GM23248 (cell line): Measurements from ENCODE around the gene PTPN1. TPM values are rescaled to one million over a fixed set of nuclear protein-coding genes. Genes with fewer than 3 reads are reported as not detected.

Experiments used
- DNase-seq: peaks from one replicate; pipeline ENCODE4 v3.0.0-alpha.2; 2015
- H2AFZ ChIP-seq: fragments of 200-600 bp; sonication (generic); 2 replicates; pipeline ENCODE4 v1.6.1; 2016; ENCODE audit warnings: antibody characterized with exemption
- H3F3A ChIP-seq: fragments of 200-600 bp; sonication (generic); 2 replicates; pipeline ENCODE4 v1.6.1; 2016; ENCODE audit warnings: mild to moderate bottlenecking, antibody characterized with exemption, mixed run types; ENCODE audit not compliant: insufficient read depth
- H3K27ac ChIP-seq: fragments of 200-600 bp; sonication (generic); 2 replicates; pipeline ENCODE4 v1.5.1; 2016; ENCODE audit warnings: mild to moderate bottlenecking
- H3K27me3 ChIP-seq: fragments of 200-600 bp; sonication (generic); replicated peaks from 2 replicates; pipeline ENCODE4 v1.6.1; 2016; ENCODE audit warnings: mild to moderate bottlenecking; ENCODE audit not compliant: insufficient read depth
- H3K36me3 ChIP-seq: fragments of 200-600 bp; sonication (generic); 2 replicates; pipeline ENCODE4 v1.6.1; 2016; ENCODE audit warnings: low read depth, mild to moderate bottlenecking
- H3K4me1 ChIP-seq: fragments of 200-600 bp; sonication (generic); 2 replicates; pipeline ENCODE4 v1.6.1; 2016; ENCODE audit warnings: mild to moderate bottlenecking; ENCODE audit not compliant: insufficient read depth
- H3K4me2 ChIP-seq: fragments of 200-600 bp; sonication (generic); one replicate; pipeline ENCODE4 v1.6.1; 2016; ENCODE audit warnings: mild to moderate bottlenecking; ENCODE audit not compliant: unreplicated experiment
- H3K4me3 ChIP-seq: fragments of 200-600 bp; sonication (generic); 2 replicates; pipeline ENCODE4 v1.5.1; 2016; ENCODE audit warnings: mild to moderate bottlenecking
- H3K79me2 ChIP-seq: fragments of 200-600 bp; sonication (generic); 2 replicates; pipeline ENCODE4 v1.6.1; 2016; ENCODE audit warnings: mild to moderate bottlenecking; ENCODE audit not compliant: insufficient read depth
- H3K9ac ChIP-seq: fragments of 200-600 bp; sonication (generic); 2 replicates; pipeline ENCODE4 v1.6.1; 2016; ENCODE audit warnings: mild to moderate bottlenecking
- H3K9me2 ChIP-seq: fragments of 200-600 bp; sonication (generic); 2 replicates; pipeline ENCODE4 v1.6.1; 2016; ENCODE audit warnings: mixed run types, mild to moderate bottlenecking, moderate library complexity; ENCODE audit not compliant: insufficient read depth
- H3K9me3 ChIP-seq: fragments of 200-600 bp; sonication (generic); one replicate; pipeline ENCODE4 v1.6.1; 2017; ENCODE audit warnings: low read depth
- H4K20me1 ChIP-seq: fragments of 200-600 bp; sonication (generic); 2 replicates; pipeline ENCODE4 v1.6.0; 2016; ENCODE audit not compliant: insufficient read depth
- EZH2 ChIP-seq: fragments of 200-600 bp; sonication (generic); IDR thresholded peaks from 2 replicates; pipeline ENCODE4 v1.6.1; 2018; ENCODE audit warnings: antibody characterized with exemption, mild to moderate bottlenecking; ENCODE audit not compliant: insufficient read depth, poor library complexity, severe bottlenecking
- EZH2phosphoT487 ChIP-seq: fragments of 200-600 bp; sonication (generic); IDR thresholded peaks from 2 replicates; pipeline ENCODE4 v1.6.1; 2018; ENCODE audit warnings: antibody characterized with exemption, moderate library complexity, mild to moderate bottlenecking, low read depth; ENCODE audit not compliant: insufficient read depth
- WGBS, 2 experiments: methylation state at CpG; one replicate each; pipeline ENCODE4 v1.1.6; 2015 to 2017; ENCODE audit warnings: low lambda C conversion rate in 2 of 2, low coverage in 1 of 2; ENCODE audit errors: missing lambda C conversion rate in 2 of 2; 5-methylcytosine and 5-hydroxymethylcytosine counted together
- in situ Hi-C: fragments of 300-500 bp; cut with MboI; formaldehyde crosslinking; loops from 2 replicates; pipeline ENCODE4 v1.15.0; 2020
- polyA plus RNA-seq: library from polyadenylated mRNA; unstranded; fragments of >200 nt; fragmentation: Nextera tagmentation; extraction: Ambion mirVana; gene quantifications from 2 replicates; pipeline ENCODE4 v1.2.1, GENCODE V29; 2016
- total RNA-seq: library from RNA; depleted of rRNA; stranded (reverse); fragments of >200 nt; shearing (Covaris generic); gene quantifications from 2 replicates; pipeline ENCODE4 v1.2.3, GENCODE V29; 2014

The PTPN1 gene
- total and polyA plus RNA-seq, 2 experiments from 2014 or later: 18.9 to 22.8 TPM

GRCh38 chr20:50595433-50595895 lies 85.3 kb downstream of the PTPN1 start:
- DNase-seq: no peak

GRCh38 chr20:50595988-50596693 lies 86.0 kb downstream of the PTPN1 start:
- H3K4me2 ChIP-seq: no peak overlapping the region
- in situ Hi-C loops: no loop called here

More at GRCh38 chr20:50595433-50595895, 85.3 kb downstream of the PTPN1 start:
- H2AFZ ChIP-seq: no peak overlapping the region
- H4K20me1 ChIP-seq: no peaks in the 10 kb centered on the region
- in situ Hi-C loops: no loop called here
- no peak overlapping the region for H3K4me2 ChIP-seq
- H3F3A ChIP-seq: no peaks in the 10 kb centered on the region; the same call in 1 of the 2 replicates
- H3K79me2 ChIP-seq: no peaks in the 10 kb centered on the region
- TF ChIP-seq EZH2 (no peak), EZH2phosphoT487 (no peak)
- H3K27ac ChIP-seq: no peak overlapping the region
- no peaks in the 10 kb centered on the region for H3K27me3 ChIP-seq
- H3K4me1 ChIP-seq: no peaks in the 10 kb centered on the region
- 59 to 65% methylated on average over 5 to 6 of the region's 6 CpGs for WGBS, 2 experiments
- H3K36me3 ChIP-seq: no peaks in the 10 kb centered on the region
- H3K9ac ChIP-seq: no peak overlapping the region
- no peaks in the 10 kb centered on the region for H3K9me3 ChIP-seq
- no peaks in the 10 kb centered on the region for H3K9me2 ChIP-seq
- H3K4me3 ChIP-seq: no peak overlapping the region

DNA sequence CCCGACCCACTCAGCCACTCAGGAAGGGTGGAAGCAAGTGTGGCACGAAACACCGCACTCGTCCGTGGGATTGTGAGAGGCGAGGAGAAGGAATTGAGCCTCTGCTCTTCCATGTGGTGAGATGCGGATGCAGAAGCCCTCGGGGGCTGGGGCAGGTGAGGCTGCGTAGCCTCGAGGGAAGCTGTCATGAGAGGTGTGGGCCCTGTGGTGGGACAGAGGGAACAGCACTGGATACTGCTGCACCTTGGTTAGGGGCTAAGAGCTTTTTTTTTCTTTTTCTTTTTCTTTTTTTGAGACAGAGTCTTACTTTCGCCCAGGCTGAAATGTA lies 86.5 kb downstream of the PTPN1 start:
- no peaks in the 10 kb centered on the region for H4K20me1 ChIP-seq
- H3K9me3 ChIP-seq: no peaks in the 10 kb centered on the region
- H3K9ac ChIP-seq: no peak overlapping the region
- no peaks in the 10 kb centered on the region for H3K9me2 ChIP-seq
- no peak for DNase-seq
- TF ChIP-seq EZH2phosphoT487 (no peak), EZH2 (no peak)
- in situ Hi-C loops: no loop called here
- H3K4me2 ChIP-seq: no peak overlapping the region
- no peaks in the 10 kb centered on the region for H3K4me1 ChIP-seq
- H3K27ac ChIP-seq: no peak overlapping the region
- H2AFZ ChIP-seq: no peak overlapping the region
- H3K79me2 ChIP-seq: no peaks in the 10 kb centered on the region
- H3K36me3 ChIP-seq: no peaks in the 10 kb centered on the region
- WGBS, 2 experiments: 90 to 94% methylated on average over 11 of the region's 11 CpGs
- H3K27me3 ChIP-seq: no peaks in the 10 kb centered on the region
- no peaks in the 10 kb centered on the region; the same call in 1 of the 2 replicates for H3F3A ChIP-seq
- H3K4me3 ChIP-seq: no peak overlapping the region

More at GRCh38 chr20:50595988-50596693, 86.0 kb downstream of the PTPN1 start:
- TF ChIP-seq EZH2 (no peak), EZH2phosphoT487 (no peak)
- DNase-seq: no peak
- no peaks in the 10 kb centered on the region for H3K9me3 ChIP-seq
- H3K27ac ChIP-seq: no peak overlapping the region
- H3K4me3 ChIP-seq: no peak overlapping the region
- no peaks in the 10 kb centered on the region for H3K79me2 ChIP-seq
- H3K9ac ChIP-seq: no peak overlapping the region
- H4K20me1 ChIP-seq: no peaks in the 10 kb centered on the region
- H3K4me1 ChIP-seq: no peaks in the 10 kb centered on the region
- H2AFZ ChIP-seq: no peak overlapping the region
- WGBS, 2 experiments: 57 to 58% methylated on average over 15 of the region's 15 CpGs
- H3K36me3 ChIP-seq: no peaks in the 10 kb centered on the region
- H3F3A ChIP-seq: no peaks in the 10 kb centered on the region; the same call in 1 of the 2 replicates
- H3K27me3 ChIP-seq: no peaks in the 10 kb centered on the region
- H3K9me2 ChIP-seq: no peaks in the 10 kb centered on the region

GRCh38 chr20:50597406-50597969 lies 87.3 kb downstream of the PTPN1 start:
- H3K36me3 ChIP-seq: no peaks in the 10 kb centered on the region
- no peaks in the 10 kb centered on the region for H3K27me3 ChIP-seq
- H3K79me2 ChIP-seq: no peaks in the 10 kb centered on the region
- no peak for DNase-seq
- H3K27ac ChIP-seq: no peak overlapping the region
- no peaks in the 10 kb centered on the region for H3K4me1 ChIP-seq
- H3K4me3 ChIP-seq: no peak overlapping the region
- H3F3A ChIP-seq: no peaks in the 10 kb centered on the region; the same call in 1 of the 2 replicates
- no peak overlapping the region for H2AFZ ChIP-seq
- no peaks in the 10 kb centered on the region for H4K20me1 ChIP-seq
- no peaks in the 10 kb centered on the region for H3K9me2 ChIP-seq
- no peaks in the 10 kb centered on the region for H3K9me3 ChIP-seq
- WGBS, 2 experiments: 87 to 94% methylated on average over 14 to 21 of the region's 22 CpGs
- H3K9ac ChIP-seq: no peak overlapping the region
- H3K4me2 ChIP-seq: no peak overlapping the region
- in situ Hi-C loops: no loop called here
- TF ChIP-seq EZH2 (no peak), EZH2phosphoT487 (no peak)
